Limb (tissue), 2 donors: ENCODE measurements around the gene UGT1A8.

Experiments
- DNase-seq, 2 donors: peaks; one replicate each; pipeline ENCODE4 v3.0.0-alpha.2; 2016; ENCODE audit errors: extremely low spot score in 2 of 2

UGT1A8 gene

DNA sequence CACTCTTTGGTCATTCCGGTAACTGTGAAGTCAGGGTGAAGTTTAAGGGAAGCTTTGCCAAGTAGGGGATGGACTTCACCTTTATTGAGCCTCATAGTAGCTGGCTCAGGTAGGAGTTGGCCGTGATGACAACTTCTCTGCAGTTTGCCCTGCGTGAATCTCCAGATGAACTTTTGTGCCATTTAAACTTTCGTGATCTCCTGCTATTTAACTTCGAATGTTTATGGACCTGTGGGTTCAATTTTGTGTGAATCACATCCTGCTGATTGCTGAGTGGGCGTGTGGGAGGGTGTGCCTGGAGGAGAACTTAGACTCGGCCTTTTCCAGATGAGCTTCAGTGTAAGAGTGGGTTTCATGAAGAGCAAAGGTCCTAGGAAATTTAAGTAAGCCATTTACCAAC, 146.8 kb downstream of the UGT1A8 start:
- DNase-seq, result no peak

GRCh38 chr2:233764761-233765160, 147.3 kb downstream of the UGT1A8 start:
- DNase-seq, result no peak

DNA sequence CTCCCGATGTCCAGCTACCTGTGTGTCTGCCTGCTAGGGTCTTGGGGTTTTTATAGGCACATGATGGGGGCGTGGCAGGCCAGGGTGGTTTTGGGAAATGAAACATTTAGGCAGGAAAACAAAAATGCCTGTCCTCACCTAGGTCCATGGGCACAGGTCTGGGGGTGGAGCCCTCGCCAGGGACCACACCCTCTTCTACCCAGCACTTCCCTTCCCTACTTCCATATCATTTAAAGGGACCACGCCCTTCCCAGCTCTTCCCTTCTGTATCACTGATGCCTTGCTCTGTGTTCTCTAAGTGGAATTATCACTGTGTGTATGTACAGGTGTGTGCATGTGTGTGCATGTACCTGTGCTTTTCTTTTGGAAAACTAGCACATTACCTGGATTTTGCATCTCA, 149.0 kb downstream of the UGT1A8 start:
- no peak for DNase-seq

DNA sequence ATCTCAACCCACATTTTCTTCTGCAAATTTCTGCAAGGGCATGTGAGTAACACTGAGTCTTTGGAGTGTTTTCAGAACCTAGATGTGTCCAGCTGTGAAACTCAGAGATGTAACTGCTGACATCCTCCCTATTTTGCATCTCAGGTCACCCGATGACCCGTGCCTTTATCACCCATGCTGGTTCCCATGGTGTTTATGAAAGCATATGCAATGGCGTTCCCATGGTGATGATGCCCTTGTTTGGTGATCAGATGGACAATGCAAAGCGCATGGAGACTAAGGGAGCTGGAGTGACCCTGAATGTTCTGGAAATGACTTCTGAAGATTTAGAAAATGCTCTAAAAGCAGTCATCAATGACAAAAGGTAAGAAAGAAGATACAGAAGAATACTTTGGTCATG, 150.6 kb downstream of the UGT1A8 start:
- DNase-seq, result no peak

- no peak for DNase-seq
Observed at GRCh38 chr2:233769260-233769659, 151.8 kb downstream of the UGT1A8 start.

DNA sequence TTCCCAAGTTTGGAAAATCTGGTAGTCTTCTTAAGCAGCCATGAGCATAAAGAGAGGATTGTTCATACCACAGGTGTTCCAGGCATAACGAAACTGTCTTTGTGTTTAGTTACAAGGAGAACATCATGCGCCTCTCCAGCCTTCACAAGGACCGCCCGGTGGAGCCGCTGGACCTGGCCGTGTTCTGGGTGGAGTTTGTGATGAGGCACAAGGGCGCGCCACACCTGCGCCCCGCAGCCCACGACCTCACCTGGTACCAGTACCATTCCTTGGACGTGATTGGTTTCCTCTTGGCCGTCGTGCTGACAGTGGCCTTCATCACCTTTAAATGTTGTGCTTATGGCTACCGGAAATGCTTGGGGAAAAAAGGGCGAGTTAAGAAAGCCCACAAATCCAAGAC, 154.7 kb downstream of the UGT1A8 start:
- no peak for DNase-seq

DNA sequence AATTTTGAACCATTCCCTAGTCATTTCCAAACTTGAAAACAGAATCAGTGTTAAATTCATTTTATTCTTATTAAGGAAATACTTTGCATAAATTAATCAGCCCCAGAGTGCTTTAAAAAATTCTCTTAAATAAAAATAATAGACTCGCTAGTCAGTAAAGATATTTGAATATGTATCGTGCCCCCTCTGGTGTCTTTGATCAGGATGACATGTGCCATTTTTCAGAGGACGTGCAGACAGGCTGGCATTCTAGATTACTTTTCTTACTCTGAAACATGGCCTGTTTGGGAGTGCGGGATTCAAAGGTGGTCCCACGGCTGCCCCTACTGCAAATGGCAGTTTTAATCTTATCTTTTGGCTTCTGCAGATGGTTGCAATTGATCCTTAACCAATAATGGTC, 155.2 kb downstream of the UGT1A8 start:
- DNase-seq, result no peak

DNA sequence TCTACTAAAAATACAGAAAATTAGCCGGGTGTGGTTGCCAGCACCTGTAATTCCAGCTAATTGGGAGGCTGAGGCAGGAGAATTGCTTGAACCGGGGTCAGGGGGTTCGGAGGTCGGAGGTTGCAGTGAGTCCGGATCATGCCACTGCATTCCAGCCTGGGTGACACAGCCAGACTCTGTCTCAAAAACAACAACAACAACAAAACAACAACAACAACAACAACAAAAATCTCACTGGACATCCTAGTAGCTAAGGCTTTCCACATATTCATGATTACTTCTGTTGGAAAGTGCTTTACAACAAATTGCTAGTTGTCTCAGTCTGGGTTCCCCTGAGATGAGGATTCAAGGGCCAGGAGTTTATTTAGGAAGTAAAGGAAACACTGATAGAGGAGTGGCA, 156.4 kb downstream of the UGT1A8 start:
- DNase-seq, result no peak

- no peak for DNase-seq
Observed at GRCh38 chr2:233775414-233775813, 158.0 kb downstream of the UGT1A8 start.

DNA sequence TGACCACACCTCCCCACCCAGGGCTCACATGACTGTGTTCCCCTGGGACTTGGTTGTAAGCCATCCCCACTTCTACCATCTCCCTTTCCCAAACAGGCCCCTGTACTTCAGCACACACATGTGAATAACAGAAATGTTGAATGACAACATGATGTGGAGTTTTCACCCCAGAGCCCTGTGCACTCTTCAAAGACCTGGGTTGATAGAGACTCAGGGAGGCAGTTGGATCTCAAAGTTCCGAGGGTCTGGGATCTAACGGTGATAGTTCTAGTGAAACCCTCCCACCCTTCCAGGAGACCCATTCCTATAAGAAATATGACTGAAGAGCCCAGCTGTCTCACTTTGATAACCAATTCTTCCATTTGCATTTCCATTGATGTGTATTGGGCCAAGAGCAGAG, 160.6 kb downstream of the UGT1A8 start, which contains the start of gene MROH2A:
MROH2A (plus strand) TSS at position 301 of the 400 bp plus-strand sequence. CDS start 1,029 bp downstream, outside the sequence.
- no peak for DNase-seq

DNA sequence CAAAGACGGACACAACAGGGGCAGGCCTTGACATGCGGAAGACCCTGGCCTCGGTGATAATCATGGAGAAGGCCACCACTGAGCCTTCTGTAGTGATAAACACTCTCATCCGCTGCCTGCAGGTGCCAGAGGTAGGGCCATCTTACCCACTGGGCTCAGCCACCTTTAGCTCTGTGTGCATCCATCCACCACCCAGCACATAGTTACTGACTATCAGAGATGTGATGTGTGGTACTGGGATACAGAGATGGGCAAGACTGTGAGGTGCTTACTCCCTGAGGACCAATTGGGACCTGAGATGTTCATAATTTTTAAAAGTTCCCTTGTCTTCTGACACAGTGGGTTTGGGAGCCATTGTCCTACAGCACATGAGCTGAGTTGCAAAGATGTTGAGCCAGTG, 162.3 kb downstream of the UGT1A8 start:
- no peak for DNase-seq

DNA sequence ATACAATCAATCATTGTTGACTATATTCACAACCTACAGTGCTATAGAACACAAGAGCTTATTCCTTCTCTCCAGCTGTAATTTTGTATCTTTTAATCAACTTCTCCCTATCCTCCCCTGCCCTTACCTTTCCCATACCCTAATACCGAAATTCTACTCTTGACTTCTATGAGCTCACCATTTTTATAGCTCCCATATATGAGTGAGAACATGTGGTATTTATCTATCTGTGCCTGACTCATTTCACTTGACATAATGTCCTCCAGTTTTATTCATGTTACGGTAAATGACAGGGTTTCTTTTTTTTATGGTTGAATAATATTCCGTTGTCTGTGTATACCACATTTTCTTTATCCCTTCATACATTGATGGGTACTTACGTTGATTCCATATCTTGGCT, 163.3 kb downstream of the UGT1A8 start:
- DNase-seq, result no peak

- DNase-seq, result no peak
Observed at GRCh38 chr2:233789554-233789953, 172.1 kb downstream of the UGT1A8 start.

- no peak for DNase-seq
Observed at GRCh38 chr2:233791151-233791882, 173.9 kb downstream of the UGT1A8 start.

GRCh38 chr2:233791883-233792329, 174.5 kb downstream of the UGT1A8 start:
- DNase-seq, result no peak

DNA sequence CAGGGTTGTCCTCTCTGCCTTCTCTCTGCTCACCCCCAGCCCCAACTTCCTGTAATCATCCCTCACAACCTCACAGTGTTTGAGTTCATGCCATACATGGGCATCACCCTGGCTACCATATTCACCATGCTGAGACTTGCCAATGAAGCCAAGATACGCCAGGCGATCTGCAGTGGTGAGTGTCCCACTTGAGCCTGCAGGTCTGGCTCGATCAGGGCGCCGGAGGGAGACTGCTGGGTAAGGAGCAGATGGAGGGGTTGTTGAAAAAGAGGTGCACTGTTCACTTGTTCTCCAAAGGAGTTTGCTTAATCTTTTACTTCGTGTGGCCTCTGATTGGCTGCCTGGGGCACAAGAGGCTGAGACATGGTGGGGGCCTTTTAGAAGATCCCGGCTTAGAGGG, 175.3 kb downstream of the UGT1A8 start:
- DNase-seq, result no peak

GRCh38 chr2:233793465-233794127, 176.2 kb downstream of the UGT1A8 start:
- DNase-seq, result no peak

- no peak for DNase-seq
Observed at GRCh38 chr2:233794128-233794658, 176.8 kb downstream of the UGT1A8 start.

DNA sequence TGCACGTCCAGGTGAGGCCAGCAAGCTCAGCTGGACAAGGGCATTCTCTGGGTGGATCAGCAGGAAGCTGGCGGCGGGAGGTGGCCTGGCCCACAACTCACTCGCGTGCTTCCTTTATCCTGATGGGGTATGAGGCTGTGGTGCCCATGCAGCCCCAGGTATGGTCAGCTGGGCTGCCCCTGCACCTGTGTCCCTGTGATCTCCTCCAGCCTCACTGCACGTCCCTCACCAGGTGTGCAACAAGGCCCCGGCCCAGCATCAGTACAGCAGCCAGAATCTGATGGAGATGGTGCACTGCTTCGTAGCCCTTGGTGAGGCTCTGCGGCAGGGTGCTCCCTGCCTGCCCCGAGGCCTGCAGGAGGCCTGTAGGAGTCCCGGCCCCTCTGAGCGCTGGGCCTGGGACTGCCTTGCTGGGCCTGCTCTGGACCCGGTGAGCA, 178.3 kb downstream of the UGT1A8 start:
- DNase-seq, result no peak

DNA sequence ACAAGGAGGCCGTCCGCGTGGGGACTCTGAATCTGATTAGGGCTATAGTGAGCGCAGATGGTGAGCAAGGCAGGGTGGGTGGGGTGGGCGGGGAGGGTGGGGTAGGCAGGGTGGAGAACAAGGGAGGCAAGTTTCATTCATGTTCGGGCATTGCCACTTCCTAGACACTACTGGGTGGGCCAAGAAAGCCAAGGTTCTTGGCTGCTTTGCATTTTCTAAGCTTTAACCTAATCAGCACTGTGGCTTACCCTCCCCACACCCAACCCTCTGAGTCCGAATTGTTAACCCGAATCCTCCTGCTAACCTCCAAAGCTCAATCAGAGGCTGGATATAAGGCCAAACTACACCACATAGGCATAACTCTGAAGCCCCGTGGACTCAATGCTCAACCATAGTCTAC, 178.8 kb downstream of the UGT1A8 start:
- DNase-seq, result no peak

GRCh38 chr2:233798335-233799086, 181.1 kb downstream of the UGT1A8 start:
- DNase-seq, result no peak

GRCh38 chr2:233799087-233799665, 181.7 kb downstream of the UGT1A8 start:
- DNase-seq, result no peak
